GM21528 (cell line): Measurements from ENCODE around the gene ID2.

Source experiments
- ATAC-seq: cut with Tn5 transposase; IDR thresholded peaks from one replicate; pipeline ENCODE4 v1.9.1; 2021; ENCODE audit warnings: mild to moderate bottlenecking, moderate library complexity; ENCODE audit not compliant: unreplicated experiment, low FRiP score

ID2 gene, protein sequence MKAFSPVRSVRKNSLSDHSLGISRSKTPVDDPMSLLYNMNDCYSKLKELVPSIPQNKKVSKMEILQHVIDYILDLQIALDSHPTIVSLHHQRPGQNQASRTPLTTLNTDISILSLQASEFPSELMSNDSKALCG

GRCh38 chr2:8681786-8682692 lies at the start of gene ID2:
ID2 (plus strand) TSS chr2:8682056; CDS start chr2:8682166, 110 bp downstream.
- ATAC-seq, result peak; percentile 64

- no peak for ATAC-seq
These were observed 49.1 kb upstream of the ID2 start for GRCh38 chr2:8632755-8633154.

GRCh38 chr2:8633186-8633734 lies 48.6 kb upstream of the ID2 start:
- ATAC-seq, result no peak

- ATAC-seq, result no peak
These were observed 48.0 kb upstream of the ID2 start for GRCh38 chr2:8633735-8634313.

DNA sequence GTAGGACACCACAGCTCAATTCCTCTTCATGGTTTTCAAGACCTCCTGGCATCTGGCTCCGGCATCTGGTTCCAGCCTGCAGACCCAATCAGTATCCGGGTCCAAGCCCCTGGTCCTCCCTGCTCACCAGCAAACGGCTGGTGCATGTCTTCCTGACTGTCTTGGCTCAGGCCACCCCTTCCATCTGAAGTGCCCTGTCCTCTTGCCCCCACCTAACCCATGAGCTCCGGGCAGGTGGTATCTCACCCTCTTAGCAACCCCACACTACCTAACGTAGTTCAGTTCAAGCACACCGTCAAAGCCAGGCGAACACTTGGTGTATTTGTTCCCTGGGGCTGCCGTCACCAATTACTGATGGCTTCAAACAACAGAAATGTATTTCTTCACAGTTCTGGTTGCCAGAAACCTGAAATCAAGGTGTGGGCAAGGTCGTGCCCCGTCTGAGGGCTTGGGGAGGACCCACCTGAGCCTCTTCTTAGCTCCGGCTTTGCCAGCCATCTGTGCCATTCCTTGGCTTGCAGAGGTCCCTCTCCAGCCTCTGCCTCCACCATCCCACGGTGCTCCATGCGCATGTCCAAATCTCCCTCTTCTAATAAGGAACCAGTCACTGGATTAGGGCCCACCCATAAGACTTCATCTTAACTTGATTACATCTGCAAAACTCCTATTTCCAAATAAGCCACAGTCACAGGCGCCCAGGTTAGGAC lies 47.2 kb upstream of the ID2 start:
- no peak for ATAC-seq

GRCh38 chr2:8636041-8636491 lies 45.8 kb upstream of the ID2 start:
- no peak for ATAC-seq

DNA sequence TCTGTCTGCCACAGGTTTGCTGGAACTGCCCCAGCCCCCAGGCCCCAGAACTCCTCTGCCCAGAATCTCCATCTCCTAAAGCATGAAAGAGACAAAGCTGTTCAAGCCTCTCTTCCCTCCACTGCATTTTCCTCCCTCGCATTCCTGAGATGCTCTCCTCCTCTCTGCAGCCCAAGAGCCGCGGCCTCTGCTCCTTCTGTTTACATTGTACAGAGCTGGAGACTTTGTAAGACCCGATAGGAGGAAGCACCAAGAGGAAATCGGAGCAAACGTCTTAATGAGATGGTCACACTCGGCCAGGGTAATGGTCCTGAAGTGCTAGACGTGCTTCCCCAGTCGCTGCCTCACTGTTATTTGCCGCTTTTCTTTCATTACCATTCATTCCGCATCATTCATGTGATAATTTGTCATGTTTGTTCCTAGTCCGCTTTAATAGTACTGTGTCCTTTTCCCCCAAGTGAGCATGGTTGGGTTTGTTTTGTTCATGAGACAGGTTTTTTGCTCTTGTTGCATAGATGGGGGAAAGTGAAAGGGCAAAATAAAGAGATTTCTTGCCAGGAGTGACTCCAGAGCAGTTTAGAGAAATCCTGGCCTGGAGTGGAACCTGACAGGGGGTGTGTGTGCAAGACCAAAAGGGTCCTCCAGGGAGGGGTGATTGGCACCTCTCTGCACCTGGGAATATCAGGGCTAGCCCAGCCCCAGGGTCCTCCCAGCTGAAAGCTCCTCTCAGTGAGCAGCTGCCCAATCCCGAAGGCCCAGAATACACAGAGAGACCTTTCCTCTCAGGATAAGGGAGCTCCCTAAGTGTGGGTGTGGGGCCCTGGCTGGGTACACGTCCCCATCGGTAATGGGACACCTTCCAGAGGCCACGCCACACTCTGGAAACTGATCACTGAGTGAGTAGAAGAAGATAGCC lies 44.9 kb upstream of the ID2 start:
- no peak for ATAC-seq

GRCh38 chr2:8638327-8638726 lies 43.5 kb upstream of the ID2 start:
- ATAC-seq, result no peak

GRCh38 chr2:8639122-8639635 lies 42.7 kb upstream of the ID2 start:
- no peak for ATAC-seq

GRCh38 chr2:8640498-8640897 lies 41.4 kb upstream of the ID2 start:
- no peak for ATAC-seq

- no peak for ATAC-seq
These were observed 40.4 kb upstream of the ID2 start for GRCh38 chr2:8641301-8641965.

GRCh38 chr2:8642366-8643068 lies 39.3 kb upstream of the ID2 start:
- ATAC-seq, result no peak

GRCh38 chr2:8643250-8643995 lies 38.4 kb upstream of the ID2 start:
- no peak for ATAC-seq

GRCh38 chr2:8643996-8644356 lies 37.9 kb upstream of the ID2 start:
- no peak for ATAC-seq

GRCh38 chr2:8644605-8645175 lies 37.2 kb upstream of the ID2 start:
- ATAC-seq, result no peak

GRCh38 chr2:8645176-8645831 lies 36.6 kb upstream of the ID2 start:
- no peak for ATAC-seq
